ENCODE results near the gene MKLN1. TPM values are rescaled to one million over a fixed set of nuclear protein-coding genes. Genes with fewer than 3 reads are reported as not detected.
A peak's percentile ranks its signal among the peaks of the same experiment; 100 is the strongest.

MKLN1 gene
- total and polyA plus RNA-seq, 4 experiments from 2014 or later, result 18.1 to 61.0 (median 45.4) TPM

- Mint-ChIP-seq H3K27me3 (no peaks in the 10 kb centered on the region), H3K9me3 (peaks cover 0 to 1% (median 0%) of the 10 kb centered on the region in 8 donors), H3K36me3 (peaks cover 55 to 59% of the 10 kb centered on the region in 2 donors), H3K4me3 (no peak overlapping the region), H3K27ac (no peak overlapping the region), H3K4me1 (peaks cover 0 to 4% (median 0%) of the 10 kb centered on the region in 4 donors)
- Histone ChIP-seq H3K4me1 (ENCODE audit: insufficient read depth, low read length) (no peaks in the 10 kb centered on the region), H3K27me3 (ENCODE audit: insufficient read depth, low read length) (no peaks in the 10 kb centered on the region), H3K36me3 (ENCODE audit: insufficient read depth, low read length) (peaks cover 28% of the 10 kb centered on the region), H3K4me3 (ENCODE audit: low read length in 2 of 2) (no peak overlapping the region), H3K27ac (ENCODE audit: low read depth, low read length) (no peak overlapping the region), H3K9me3 (ENCODE audit: control insufficient read depth in 1 of 2, low read length in 2 of 2) (no peaks in the 10 kb centered on the region)
- POLR2A ChIA-PET (ENCODE audit: partially characterized antibody), result no interaction called here
- DNase-seq, result no peak
- intact Hi-C loops (cut with micrococcal nuclease), result no loop called here
- CTCF ChIA-PET (ENCODE audit: partially characterized antibody), result no interaction called here
These were observed 115.8 kb downstream of the MKLN1 start for GRCh38 chr7:131443496-131443895.

GRCh38 chr7:131444683-131445082 is 117.0 kb downstream of the MKLN1 start:
- H3K9me3 Mint-ChIP-seq, result peaks cover 0 to 1% (median 0%) of the 10 kb centered on the region in 8 donors
- H3K27me3 ChIP-seq (ENCODE audit: insufficient read depth, low read length), result no peaks in the 10 kb centered on the region
- peak overlapping the region in 2 of 7 donors; percentile 56 to 86 for H3K27ac Mint-ChIP-seq
- no peak overlapping the region for H3K4me3 Mint-ChIP-seq
- peaks cover 20% of the 10 kb centered on the region for H3K36me3 ChIP-seq (ENCODE audit: insufficient read depth, low read length)
- no peak overlapping the region for H3K27ac ChIP-seq (ENCODE audit: low read depth, low read length)
- POLR2A ChIA-PET (ENCODE audit: partially characterized antibody), result no interaction called here
- no peaks in the 10 kb centered on the region for H3K4me1 ChIP-seq (ENCODE audit: insufficient read depth, low read length)
- CTCF ChIA-PET (ENCODE audit: partially characterized antibody), result no interaction called here
- H3K4me1 Mint-ChIP-seq, result peaks cover 0 to 4% (median 1%) of the 10 kb centered on the region in 4 donors
- intact Hi-C loops (cut with micrococcal nuclease), result no loop called here
- no peak for DNase-seq
- no peak overlapping the region for H3K4me3 ChIP-seq (ENCODE audit: low read length in 2 of 2)
- H3K36me3 Mint-ChIP-seq, result peaks cover 57 to 61% of the 10 kb centered on the region in 2 donors
- no peaks in the 10 kb centered on the region for H3K27me3 Mint-ChIP-seq
- no peaks in the 10 kb centered on the region for H3K9me3 ChIP-seq (ENCODE audit: control insufficient read depth in 1 of 2, low read length in 2 of 2)

- no peaks in the 10 kb centered on the region for H3K27me3 Mint-ChIP-seq
- H3K9me3 Mint-ChIP-seq, result peaks cover 0 to 1% (median 0%) of the 10 kb centered on the region in 8 donors
- no peak overlapping the region for H3K4me3 Mint-ChIP-seq
- CTCF ChIA-PET (ENCODE audit: partially characterized antibody), result no interaction called here
- H3K9me3 ChIP-seq (ENCODE audit: control insufficient read depth in 1 of 2, low read length in 2 of 2), result no peaks in the 10 kb centered on the region
- H3K4me1 ChIP-seq (ENCODE audit: insufficient read depth, low read length), result no peaks in the 10 kb centered on the region
- POLR2A ChIA-PET (ENCODE audit: partially characterized antibody), result no interaction called here
- no peak overlapping the region for H3K27ac ChIP-seq (ENCODE audit: low read depth, low read length)
- no peak for DNase-seq
- peaks cover 5% of the 10 kb centered on the region for H3K36me3 ChIP-seq (ENCODE audit: insufficient read depth, low read length)
- peaks cover 47 to 48% of the 10 kb centered on the region in 2 donors for H3K36me3 Mint-ChIP-seq
- peak overlapping the region in 3 of 7 donors; percentile 4 to 31 (median 30) for H3K27ac Mint-ChIP-seq
- intact Hi-C loops (cut with micrococcal nuclease), result no loop called here
- no peak overlapping the region for H3K4me3 ChIP-seq (ENCODE audit: low read length in 2 of 2)
- H3K4me1 Mint-ChIP-seq, result peaks cover 0 to 2% (median 1%) of the 10 kb centered on the region in 4 donors
- no peaks in the 10 kb centered on the region for H3K27me3 ChIP-seq (ENCODE audit: insufficient read depth, low read length)
These were observed 121.8 kb downstream of the MKLN1 start for GRCh38 chr7:131449373-131449902.

GRCh38 chr7:131454498-131454897 is 126.8 kb downstream of the MKLN1 start:
- no peak for DNase-seq
- CTCF ChIA-PET (ENCODE audit: partially characterized antibody), result no interaction called here
- intact Hi-C loops (cut with micrococcal nuclease), result no loop called here
- no peaks in the 10 kb centered on the region for H3K27me3 Mint-ChIP-seq
- Histone ChIP-seq H3K27ac (ENCODE audit: low read depth, low read length) (no peak overlapping the region), H3K4me3 (ENCODE audit: low read length in 2 of 2) (no peak overlapping the region), H3K27me3 (ENCODE audit: insufficient read depth, low read length) (no peaks in the 10 kb centered on the region), H3K4me1 (ENCODE audit: insufficient read depth, low read length) (no peaks in the 10 kb centered on the region), H3K9me3 (ENCODE audit: control insufficient read depth in 1 of 2, low read length in 2 of 2) (no peaks in the 10 kb centered on the region), H3K36me3 (ENCODE audit: insufficient read depth, low read length) (no peaks in the 10 kb centered on the region)
- H3K4me3 Mint-ChIP-seq, result no peak overlapping the region
- peaks cover 0 to 4% (median 2%) of the 10 kb centered on the region in 4 donors for H3K4me1 Mint-ChIP-seq
- H3K27ac Mint-ChIP-seq, result no peak overlapping the region
- POLR2A ChIA-PET (ENCODE audit: partially characterized antibody), result no interaction called here
- no peaks in the 10 kb centered on the region for H3K9me3 Mint-ChIP-seq
- peaks cover 36 to 47% of the 10 kb centered on the region in 2 donors for H3K36me3 Mint-ChIP-seq

- intact Hi-C loops (cut with micrococcal nuclease), result no loop called here
- no peak overlapping the region for H3K4me3 ChIP-seq (ENCODE audit: low read length in 2 of 2)
- POLR2A ChIA-PET (ENCODE audit: partially characterized antibody), result no interaction called here
- H3K9me3 ChIP-seq (ENCODE audit: control insufficient read depth in 1 of 2, low read length in 2 of 2), result no peaks in the 10 kb centered on the region
- Mint-ChIP-seq H3K27me3 (no peaks in the 10 kb centered on the region), H3K4me1 (peaks cover 0 to 4% (median 4%) of the 10 kb centered on the region in 4 donors), H3K36me3 (peaks cover 34 to 43% of the 10 kb centered on the region in 2 donors), H3K9me3 (no peaks in the 10 kb centered on the region), H3K27ac (no peak overlapping the region), H3K4me3 (no peak overlapping the region)
- H3K36me3 ChIP-seq (ENCODE audit: insufficient read depth, low read length), result no peaks in the 10 kb centered on the region
- no peaks in the 10 kb centered on the region for H3K27me3 ChIP-seq (ENCODE audit: insufficient read depth, low read length)
- no peaks in the 10 kb centered on the region for H3K4me1 ChIP-seq (ENCODE audit: insufficient read depth, low read length)
- no peak overlapping the region for H3K27ac ChIP-seq (ENCODE audit: low read depth, low read length)
- DNase-seq, result no peak
- CTCF ChIA-PET (ENCODE audit: partially characterized antibody), result no interaction called here
These were observed 127.3 kb downstream of the MKLN1 start for GRCh38 chr7:131455001-131455400.

- POLR2A ChIA-PET (ENCODE audit: partially characterized antibody), result no interaction called here
- H3K36me3 ChIP-seq (ENCODE audit: insufficient read depth, low read length), result no peaks in the 10 kb centered on the region
- no peak overlapping the region for H3K4me3 Mint-ChIP-seq
- H3K4me1 Mint-ChIP-seq, result peaks cover 0 to 4% (median 4%) of the 10 kb centered on the region in 4 donors
- no peak overlapping the region for H3K27ac ChIP-seq (ENCODE audit: low read depth, low read length)
- no peaks in the 10 kb centered on the region for H3K4me1 ChIP-seq (ENCODE audit: insufficient read depth, low read length)
- no peaks in the 10 kb centered on the region for H3K9me3 ChIP-seq (ENCODE audit: control insufficient read depth in 1 of 2, low read length in 2 of 2)
- DNase-seq, result no peak
- CTCF ChIA-PET (ENCODE audit: partially characterized antibody), result no interaction called here
- intact Hi-C loops (cut with micrococcal nuclease), result no loop called here
- H3K4me3 ChIP-seq (ENCODE audit: low read length in 2 of 2), result no peak overlapping the region
- no peaks in the 10 kb centered on the region for H3K27me3 ChIP-seq (ENCODE audit: insufficient read depth, low read length)
- no peaks in the 10 kb centered on the region for H3K9me3 Mint-ChIP-seq
- H3K27ac Mint-ChIP-seq, result peak overlapping the region in 1 of 7 donors; percentile 15
- peaks cover 34 to 41% of the 10 kb centered on the region in 2 donors for H3K36me3 Mint-ChIP-seq
- H3K27me3 Mint-ChIP-seq, result no peaks in the 10 kb centered on the region
These were observed 127.9 kb downstream of the MKLN1 start for GRCh38 chr7:131455546-131455945.

GRCh38 chr7:131456338-131456737 is 128.7 kb downstream of the MKLN1 start:
- H3K4me1 ChIP-seq (ENCODE audit: insufficient read depth, low read length), result no peaks in the 10 kb centered on the region
- H3K9me3 ChIP-seq (ENCODE audit: control insufficient read depth in 1 of 2, low read length in 2 of 2), result no peaks in the 10 kb centered on the region
- intact Hi-C loops (cut with micrococcal nuclease), result no loop called here
- Mint-ChIP-seq H3K36me3 (peaks cover 29 to 46% of the 10 kb centered on the region in 2 donors), H3K4me1 (peaks cover 0 to 4% (median 4%) of the 10 kb centered on the region in 4 donors), H3K9me3 (no peaks in the 10 kb centered on the region), H3K27me3 (no peaks in the 10 kb centered on the region), H3K27ac (no peak overlapping the region), H3K4me3 (no peak overlapping the region)
- no peak overlapping the region for H3K4me3 ChIP-seq (ENCODE audit: low read length in 2 of 2)
- no peaks in the 10 kb centered on the region for H3K27me3 ChIP-seq (ENCODE audit: insufficient read depth, low read length)
- no peak for DNase-seq
- CTCF ChIA-PET (ENCODE audit: partially characterized antibody), result no interaction called here
- H3K27ac ChIP-seq (ENCODE audit: low read depth, low read length), result no peak overlapping the region
- POLR2A ChIA-PET (ENCODE audit: partially characterized antibody), result no interaction called here
- no peaks in the 10 kb centered on the region for H3K36me3 ChIP-seq (ENCODE audit: insufficient read depth, low read length)
